Spleen (tissue), 11 donors: ENCODE data around the gene TMEM158. TPM values are rescaled to one million over a fixed set of nuclear protein-coding genes. Genes with fewer than 3 reads are reported as not detected.

Experiments
- DNase-seq: peaks from one replicate; pipeline ENCODE4 v3.0.0-alpha.2; 2020
- H3K27ac ChIP-seq, 8 donors: fragments of 200-600 bp; sonication (generic) in 7 of 8; 1 replicate in 4 of 8; 2 replicates in 4 of 8; pipeline versions ENCODE4 v1.5.0 to v1.8.0; 2016 to 2021; ENCODE audit warnings: inconsistent platforms in 4 of 8, mild to moderate bottlenecking in 4 of 8, moderate library complexity in 1 of 8
- H3K27me3 ChIP-seq, 7 donors: fragments of 200-600 bp; sonication (generic) in 6 of 7; replicated peaks in 1 of 7; 1 replicate in 4 of 7; 2 replicates in 3 of 7; pipeline versions ENCODE4 v1.5.0 to v1.8.0; 2016 to 2021; ENCODE audit warnings: inconsistent platforms in 3 of 7, mild to moderate bottlenecking in 1 of 7
- H3K36me3 ChIP-seq, 6 donors: fragments of 200-600 bp; sonication (generic) in 5 of 6; 1 replicate in 4 of 6; 2 replicates in 2 of 6; pipeline versions ENCODE4 v1.5.0 to v1.8.0; 2016 to 2021; ENCODE audit warnings: inconsistent platforms in 2 of 6
- H3K4me1 ChIP-seq, 6 donors: fragments of 200-600 bp; sonication (generic) in 5 of 6; 1 replicate in 3 of 6; 2 replicates in 3 of 6; pipeline versions ENCODE4 v1.5.0 to v1.8.0; 2016 to 2021; ENCODE audit warnings: inconsistent platforms in 3 of 6
- H3K4me3 ChIP-seq, 8 donors: fragments of 200-600 bp; sonication (generic) in 7 of 8; 1 replicate in 4 of 8; 2 replicates in 4 of 8; pipeline versions ENCODE4 v1.5.0 to v1.8.0; 2016 to 2021; ENCODE audit warnings: inconsistent platforms in 4 of 8, mild to moderate bottlenecking in 4 of 8, moderate library complexity in 2 of 8
- H3K9me3 ChIP-seq, 8 donors: fragments of 200-600 bp; sonication (generic) in 7 of 8; 1 replicate in 4 of 8; 2 replicates in 4 of 8; pipeline versions ENCODE4 v1.5.0 to v1.8.0; 2016 to 2021; ENCODE audit warnings: inconsistent platforms in 4 of 8
- CTCF ChIP-seq, 11 experiments: fragments of 200-600 bp in 7 of 11; fragments of 450-650 bp in 4 of 11; sonication (generic) in 4 of 11; IDR thresholded peaks in 8 of 11; conservative IDR thresholded peaks in 3 of 11; 1 replicate in 7 of 11; 2 replicates in 4 of 11; pipeline versions ENCODE4 v1.4.0 to v1.8.0; 2016 to 2021; ENCODE audit warnings: antibody characterized with exemption in 11 of 11, inconsistent platforms in 4 of 11, mild to moderate bottlenecking in 1 of 11
- POLR2A ChIP-seq, 3 donors: fragments of 450-650 bp; IDR thresholded peaks; one replicate each; pipeline ENCODE4 v1.5.1; 2017; ENCODE audit warnings: antibody characterized with exemption in 3 of 3, mild to moderate bottlenecking in 1 of 3
- POLR2AphosphoS5 ChIP-seq, 3 donors: sonication (generic); formaldehyde crosslinking; IDR thresholded peaks; one replicate each; pipeline ENCODE4 v1.5.1; 2017; ENCODE audit warnings: antibody characterized with exemption in 3 of 3
- WGBS, 5 donors: extraction: QIAGEN DNeasy Blood & Tissue Kit in 3 of 5; methylation state at CpG; one replicate each; pipeline versions ENCODE4 v1.1.5 to v1.1.7; 2013 to 2018; 5-methylcytosine and 5-hydroxymethylcytosine counted together
- intact Hi-C: fragments of 100-400 bp; cut with DNase I; formaldehyde crosslinking; loops from one replicate; pipeline ENCODE4 v1.15.0; 2023; ENCODE audit warnings: low total_unique reads
- polyA plus RNA-seq, 3 donors: library from polyadenylated mRNA; stranded (reverse); fragments of 200-250 nt; gene quantifications; one replicate each; pipeline ENCODE4 v1.2.1, GENCODE V29; 2013
- total RNA-seq, 7 donors: library from RNA; depleted of rRNA in 3 of 7; stranded (reverse); fragments of >200 nt in 3 of 7; fragmentation: NEBNext Ultra II Directional in 4 of 7; extraction: Animal tissue kit (Norgen Biotek cat#: 25700) in 4 of 7; gene quantifications; one replicate each; pipeline versions ENCODE4 v1.1.0 to v1.2.1, GENCODE V29; 2016 to 2021
- donor health status: healthy with polysubstance abuse.
- donor health status: DM: no; HTN: no; CAD: no; lungs with moderate emphysema.
- donor health status: DM: no; HTN: no; CAD: no.
- donor health status: Bipolar disorder and iron deficiency.
- donor health status: healthy.
- donor health status: DM: no; HTN: no; CAD: no.
- donor health status: DM: yes; HTN: yes; CAD: no.

TMEM158 gene
- total and polyA plus RNA-seq, 10 donors: 0.26 to 1.7 (median 0.79) TPM; not detected in 1

- H3K27me3 ChIP-seq: peaks cover 0 to 36% (median 0%) of the 10 kb centered on the region in 7 donors
- no peak overlapping the region for H3K27ac ChIP-seq
- intact Hi-C loops: no loop called here
- H3K36me3 ChIP-seq: no peaks in the 10 kb centered on the region
- no peaks in the 10 kb centered on the region for H3K9me3 ChIP-seq
- DNase-seq: no peak
- no peak overlapping the region for H3K4me3 ChIP-seq
- H3K4me1 ChIP-seq: no peaks in the 10 kb centered on the region
- WGBS, 5 donors: 70 to 82% (median 74%) methylated on average over 10 of the region's 10 CpGs
- no peak for TF ChIP-seq POLR2A (IDR thresholded peaks at IDR 0.05)
- no peak for TF ChIP-seq CTCF (IDR thresholded peaks at IDR 0.05 in 8 of 11, conservative IDR thresholded peaks at IDR 0.05 in 3 of 11)
These were observed 10.0 kb downstream of the TMEM158 start for GRCh38 chr3:45216021-45216609.

- WGBS, 5 donors: 59 to 72% (median 70%) methylated on average over 2 to 4 of the region's 4 CpGs
- no peak for DNase-seq
- H3K27ac ChIP-seq: no peak overlapping the region
- H3K4me1 ChIP-seq: peaks cover 0 to 5% (median 0%) of the 10 kb centered on the region in 6 donors
- TF ChIP-seq CTCF (IDR thresholded peaks at IDR 0.05 in 8 of 11, conservative IDR thresholded peaks at IDR 0.05 in 3 of 11): no peak
- no peak for TF ChIP-seq POLR2A (IDR thresholded peaks at IDR 0.05)
- no peak for TF ChIP-seq POLR2AphosphoS5 (IDR thresholded peaks at IDR 0.05)
- H3K36me3 ChIP-seq: no peaks in the 10 kb centered on the region
- peaks cover 0 to 34% (median 0%) of the 10 kb centered on the region in 7 donors for H3K27me3 ChIP-seq
- H3K4me3 ChIP-seq: no peak overlapping the region
- no peaks in the 10 kb centered on the region for H3K9me3 ChIP-seq
- intact Hi-C loops: no loop called here
These were observed 10.6 kb downstream of the TMEM158 start for GRCh38 chr3:45215466-45215865.

- no peaks in the 10 kb centered on the region for H3K36me3 ChIP-seq
- peaks cover 0 to 29% (median 0%) of the 10 kb centered on the region in 7 donors for H3K27me3 ChIP-seq
- no peak for DNase-seq
- TF ChIP-seq POLR2A (IDR thresholded peaks at IDR 0.05) (no peak), CTCF (IDR thresholded peaks at IDR 0.05 in 8 of 11, conservative IDR thresholded peaks at IDR 0.05 in 3 of 11) (no peak)
- intact Hi-C loops: loop anchor here (5.0 kb wide), 1 partner anchor 177 kb away; no protein-coding TSS in a partner anchor
- 38 to 59% (median 46%) methylated on average over 4 to 10 of the region's 10 CpGs for WGBS, 5 donors
- H3K4me1 ChIP-seq: peaks cover 0 to 10% (median 0%) of the 10 kb centered on the region in 6 donors
- H3K4me3 ChIP-seq: no peak overlapping the region
- no peaks in the 10 kb centered on the region for H3K9me3 ChIP-seq
- H3K27ac ChIP-seq: no peak overlapping the region
These were observed 11.9 kb downstream of the TMEM158 start for GRCh38 chr3:45214061-45214680.

GRCh38 chr3:45212095-45212468 lies 14.0 kb downstream of the TMEM158 start:
- 54 to 81% (median 75%) methylated on average over 10 of the region's 10 CpGs for WGBS, 5 donors
- DNase-seq: no peak
- no peak overlapping the region for H3K27ac ChIP-seq
- peaks cover 0 to 23% (median 0%) of the 10 kb centered on the region in 7 donors for H3K27me3 ChIP-seq
- no peak overlapping the region for H3K4me3 ChIP-seq
- peaks cover 0 to 10% (median 0%) of the 10 kb centered on the region in 6 donors for H3K4me1 ChIP-seq
- no peaks in the 10 kb centered on the region for H3K9me3 ChIP-seq
- TF ChIP-seq POLR2AphosphoS5 (IDR thresholded peaks at IDR 0.05) (no peak), POLR2A (IDR thresholded peaks at IDR 0.05) (no peak), CTCF (IDR thresholded peaks at IDR 0.05 in 8 of 11, conservative IDR thresholded peaks at IDR 0.05 in 3 of 11) (no peak)
- no peaks in the 10 kb centered on the region for H3K36me3 ChIP-seq
- intact Hi-C loops: loop anchor here (5.0 kb wide), 1 partner anchor 175 kb away; no protein-coding TSS in a partner anchor
